GM19238 (cell line): Measurements from ENCODE around the gene WNT11.

ENCODE experiments used
- DNase-seq: peaks from one replicate; pipeline ENCODE4 v3.0.0; 2011; ENCODE audit warnings: low spot score; ENCODE audit not compliant: insufficient read length

The WNT11 gene

GRCh38 chr11:76238551-76238950 is 32.2 kb upstream of the WNT11 start:
- no peak for DNase-seq

- DNase-seq: no peak
Observed at GRCh38 chr11:76237914-76238313, 31.6 kb upstream of the WNT11 start.

GRCh38 chr11:76237000-76237649 is 30.8 kb upstream of the WNT11 start:
- DNase-seq: no peak

GRCh38 chr11:76236092-76236999 is 30.0 kb upstream of the WNT11 start:
- DNase-seq: peak; percentile 52

GRCh38 chr11:76235233-76236091 is 29.2 kb upstream of the WNT11 start:
- peak; percentile 97 for DNase-seq

GRCh38 chr11:76234416-76235232 is 28.3 kb upstream of the WNT11 start:
- peak; percentile 55 for DNase-seq

- DNase-seq: no peak
Observed at GRCh38 chr11:76234021-76234415, 27.7 kb upstream of the WNT11 start.

- DNase-seq: no peak
Observed at GRCh38 chr11:76233196-76233921, 27.1 kb upstream of the WNT11 start.

GRCh38 chr11:76232026-76232665 is 25.8 kb upstream of the WNT11 start:
- peak; percentile 41 for DNase-seq

GRCh38 chr11:76231121-76231738 is 24.9 kb upstream of the WNT11 start:
- no peak for DNase-seq

GRCh38 chr11:76230392-76230791 is 24.1 kb upstream of the WNT11 start:
- no peak for DNase-seq

GRCh38 chr11:76229690-76230240 is 23.5 kb upstream of the WNT11 start:
- DNase-seq: no peak

GRCh38 chr11:76228875-76229149 is 22.5 kb upstream of the WNT11 start:
- no peak for DNase-seq

GRCh38 chr11:76228071-76228874 is 22.0 kb upstream of the WNT11 start:
- DNase-seq: no peak

- no peak for DNase-seq
Observed at GRCh38 chr11:76226626-76227025, 20.3 kb upstream of the WNT11 start.

GRCh38 chr11:76225122-76225611 is 18.9 kb upstream of the WNT11 start:
- DNase-seq: no peak

- DNase-seq: no peak
Observed at GRCh38 chr11:76224461-76225121, 18.3 kb upstream of the WNT11 start.

- DNase-seq: no peak
Observed at GRCh38 chr11:76221365-76221764, 15.1 kb upstream of the WNT11 start.
